ENCODE results near the gene SRL.

- TF ChIP-seq CTCF (IDR thresholded peaks at IDR 0.05) (no peak), POLR2A (IDR thresholded peaks at IDR 0.05) (no peak)
Observed at GRCh38 chr16:4207229-4207628, 34.7 kb downstream of the SRL start.
